GM18951 (cell line): ENCODE measurements around the gene CUBN.

Source experiments
- POLR2A ChIP-seq: IDR thresholded peaks from 4 replicates; pipeline ENCODE4 v1.6.1; 2011; ENCODE audit warnings: mild to moderate bottlenecking; ENCODE audit not compliant: insufficient read length, insufficient read depth; ENCODE audit errors: extremely low read depth
- in situ Hi-C: fragments of 300-500 bp; cut with MboI; formaldehyde crosslinking; loops from one replicate; pipeline ENCODE4 v1.12.0; 2022; ENCODE audit warnings: low sequenced_read_pairs, mixed read lengths, inconsistent platforms; ENCODE audit not compliant: unreplicated experiment

The CUBN gene

GRCh38 chr10:16991011-16991410 is 138.6 kb downstream of the CUBN start:
- no peak for TF ChIP-seq POLR2A

GRCh38 chr10:16989826-16990293 is 139.8 kb downstream of the CUBN start:
- TF ChIP-seq POLR2A, result no peak
- in situ Hi-C loops, result no loop called here

More at GRCh38 chr10:16991011-16991410, 138.6 kb downstream of the CUBN start:
- in situ Hi-C loops, result no loop called here

DNA sequence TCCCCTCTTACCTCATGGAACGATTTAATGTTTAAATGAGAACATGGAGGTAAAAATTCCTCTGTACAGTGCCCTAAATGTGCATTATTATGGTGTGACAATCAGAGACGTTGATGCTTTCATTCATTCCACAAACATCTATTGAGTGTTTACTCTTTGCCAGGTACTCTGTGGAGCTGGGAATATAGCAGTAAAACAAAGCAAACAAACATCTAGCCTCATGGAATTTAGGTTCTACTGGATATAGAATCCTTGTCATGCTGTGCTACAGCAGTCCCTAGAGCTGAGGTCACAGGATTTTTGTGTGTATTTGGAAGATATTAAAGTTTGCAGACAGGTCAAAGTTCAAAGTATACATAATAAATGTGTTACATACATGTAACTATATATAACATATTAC is 140.7 kb downstream of the CUBN start:
- TF ChIP-seq POLR2A, result no peak
- in situ Hi-C loops, result no loop called here

GRCh38 chr10:16987976-16988610 is 141.5 kb downstream of the CUBN start:
- in situ Hi-C loops, result no loop called here
- TF ChIP-seq POLR2A, result no peak

DNA sequence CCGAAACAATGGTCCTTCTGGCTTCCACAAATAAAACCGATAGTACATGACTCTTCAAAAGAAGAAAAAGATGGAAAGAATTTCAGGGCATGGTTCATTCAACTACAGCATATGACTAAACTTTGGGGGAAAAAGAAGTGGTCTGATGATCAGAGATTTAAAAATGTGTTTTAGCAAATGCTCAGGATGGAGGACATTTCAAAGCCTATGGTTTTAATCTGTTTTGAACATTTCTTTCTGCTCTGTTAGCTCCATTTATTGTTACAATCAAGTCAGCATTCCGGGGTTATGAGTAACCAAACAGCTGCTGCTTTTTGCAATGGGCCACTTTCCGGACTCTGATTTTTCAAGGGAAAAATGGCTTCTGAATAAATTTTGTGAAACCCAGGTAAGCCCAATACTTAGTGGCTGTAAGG is 142.4 kb downstream of the CUBN start:
- in situ Hi-C loops, result no loop called here
- TF ChIP-seq POLR2A, result no peak

GRCh38 chr10:16986406-16987205 is 143.0 kb downstream of the CUBN start:
- in situ Hi-C loops, result no loop called here
- no peak for TF ChIP-seq POLR2A

GRCh38 chr10:16986082-16986405 is 143.6 kb downstream of the CUBN start:
- no peak for TF ChIP-seq POLR2A
- in situ Hi-C loops, result no loop called here

DNA sequence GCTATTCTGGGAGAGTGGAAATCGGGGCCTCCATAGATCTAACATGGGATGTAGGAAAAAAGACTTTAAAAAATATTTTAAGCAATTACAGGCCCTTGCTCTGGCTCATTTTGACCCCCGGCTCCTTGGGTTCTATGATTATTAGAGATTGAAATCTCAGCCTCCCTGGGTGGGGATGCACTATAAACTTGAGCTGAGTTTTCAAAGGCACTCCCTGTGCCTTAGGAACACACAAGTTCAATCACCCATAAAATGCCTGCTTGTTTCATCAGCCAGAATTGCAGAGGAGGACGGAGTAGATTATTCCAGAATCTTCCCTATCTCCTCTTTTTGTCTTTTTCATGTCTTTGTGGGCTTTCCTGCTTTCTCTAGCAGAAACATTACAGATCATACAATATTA is 145.4 kb downstream of the CUBN start:
- in situ Hi-C loops, result no loop called here
- TF ChIP-seq POLR2A, result no peak

DNA sequence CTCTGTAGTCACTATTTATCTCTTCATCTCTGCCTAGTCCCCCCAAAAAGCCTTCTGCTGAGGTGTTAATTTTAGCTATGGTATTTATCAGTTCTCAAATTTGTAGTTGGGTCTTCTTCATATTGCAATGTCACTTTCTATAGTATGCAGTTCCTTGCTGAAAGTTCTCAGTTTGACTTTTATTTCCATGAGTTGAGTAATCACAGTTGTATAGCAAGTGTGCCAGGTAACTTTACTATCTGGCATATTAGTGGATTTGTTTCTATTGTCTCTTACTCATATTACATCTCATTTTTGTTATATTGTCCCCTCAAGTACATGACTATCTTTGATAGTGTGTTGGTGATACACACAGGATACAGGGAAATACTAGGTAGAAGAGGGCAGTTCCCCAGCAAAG is 152.8 kb downstream of the CUBN start:
- in situ Hi-C loops, result no loop called here
- TF ChIP-seq POLR2A, result no peak

GRCh38 chr10:16975188-16975587 is 154.4 kb downstream of the CUBN start:
- in situ Hi-C loops, result no loop called here
- no peak for TF ChIP-seq POLR2A

DNA sequence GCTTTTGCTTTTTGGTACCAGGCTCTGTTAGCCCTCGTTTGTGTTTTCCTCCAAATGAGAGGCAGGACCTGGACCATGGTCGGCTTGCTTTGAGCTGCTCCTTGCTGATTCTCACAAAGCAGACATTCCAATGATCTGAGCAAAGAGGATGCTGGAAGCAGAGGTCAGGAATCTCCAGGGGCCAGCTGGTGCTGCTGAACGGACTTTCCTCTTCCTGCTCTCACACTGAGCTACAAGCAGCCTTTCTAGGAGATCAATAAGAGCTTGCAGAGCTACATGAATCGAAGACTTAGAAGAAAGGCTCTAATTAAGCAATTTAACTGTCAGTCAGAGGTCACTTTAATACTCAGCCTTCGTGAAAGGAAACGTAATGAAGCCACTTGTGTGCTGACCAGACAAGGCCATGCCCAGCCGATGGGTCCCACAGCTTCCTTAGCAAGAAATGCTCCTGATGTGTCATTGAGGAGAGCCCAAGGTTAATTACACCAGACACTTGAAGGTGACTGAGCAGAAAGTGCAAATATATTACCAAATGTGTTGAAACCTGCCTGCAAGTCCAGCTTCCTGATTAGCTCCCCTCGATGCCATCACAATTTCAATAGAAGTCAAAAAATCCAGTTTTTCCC is 161.1 kb downstream of the CUBN start:
- in situ Hi-C loops, result no loop called here
- no peak for TF ChIP-seq POLR2A

DNA sequence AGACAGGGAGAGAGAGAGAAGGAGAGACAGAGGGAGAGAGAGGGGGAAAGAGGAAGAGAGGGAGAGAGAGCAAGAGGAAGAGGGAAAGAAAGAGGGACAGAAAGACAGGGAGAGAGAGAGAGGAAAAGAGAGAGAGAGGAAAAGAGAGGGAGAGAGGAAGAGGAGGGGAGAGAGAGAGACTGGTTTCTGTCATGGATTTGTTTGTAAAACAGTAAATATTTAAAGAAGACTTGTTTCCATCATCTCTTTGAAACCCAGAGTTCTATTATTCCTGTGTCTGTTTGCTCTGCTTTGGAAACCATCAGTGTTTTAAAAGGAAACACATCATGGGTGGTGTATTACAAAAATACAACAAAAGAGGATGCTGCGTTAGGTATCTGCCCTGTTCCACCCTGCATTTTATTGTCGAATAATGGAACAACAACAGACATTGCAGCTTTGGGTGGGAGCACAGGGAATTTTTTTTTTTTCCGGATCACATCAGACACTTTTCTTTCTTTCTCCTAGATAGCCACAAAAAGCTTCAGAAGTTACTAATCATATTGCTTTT is 161.7 kb downstream of the CUBN start:
- in situ Hi-C loops, result no loop called here
- TF ChIP-seq POLR2A, result no peak
